GM12878 (cell line): ENCODE measurements around the gene SPTSSB. TPM values are rescaled to one million over a fixed set of nuclear protein-coding genes. Genes with fewer than 3 reads are reported as not detected.

Experiments
- ATAC-seq: fragments of 200-7000 bp; cut with Tn5 transposase; 3 replicates; pipeline ENCODE4 v1.9.1; 2020; ENCODE audit warnings: mild to moderate bottlenecking, moderate library complexity
- BruUV-seq: library from RNA; stranded (reverse); fragments of 400-500 nt; replicated peaks from 2 replicates; lab custom pipeline; 2021; lab: Mats Ljungman, UMichigan
- CTCF ChIA-PET: fragments of 300-600 bp; sonication (Branson Sonifier 250); formaldehyde crosslinking; extraction: SDS; loops from one replicate; lab custom pipeline; 2021; ENCODE audit warnings: inconsistent platforms; lab: Yijun Ruan, JAX
- POLR2A ChIA-PET: fragments of 350-600 bp; formaldehyde crosslinking; extraction: SDS; loops from one replicate; lab custom pipeline; 2021; ENCODE audit warnings: inconsistent platforms; lab: Charles Lee
- RAD21 ChIA-PET: fragments of 300-600 bp; sonication (Branson Sonifier 250); formaldehyde crosslinking; loops from one replicate; lab custom pipeline; 2023; ENCODE audit warnings: antibody characterized with exemption; ENCODE audit not compliant: unreplicated experiment; lab: Charles Lee
- SMC1A ChIA-PET: fragments of 300-600 bp; sonication (Branson Sonifier 250); formaldehyde crosslinking; loops from one replicate; lab custom pipeline; 2023; ENCODE audit not compliant: unreplicated experiment, uncharacterized antibody; lab: Charles Lee
- DNase-seq: peaks from one replicate; pipeline ENCODE4 v3.0.0-alpha.2; 2011; ENCODE audit warnings: low read depth, low spot score
- FAIRE-seq: peaks from 3 replicates; lab custom pipeline; 2011; peaks lifted over from hg19 to GRCh38; lab: Jason Lieb, UNC
- H2AFZ ChIP-seq: 2 replicates; pipeline ENCODE4 v1.6.0; 2011; ENCODE audit warnings: low read depth, low read length, control low read depth; ENCODE audit not compliant: control insufficient read depth
- H3K27ac ChIP-seq: 2 replicates; pipeline ENCODE4 v1.5.1; 2011; ENCODE audit warnings: control low read depth; ENCODE audit not compliant: control insufficient read depth, insufficient read depth
- H3K27me3 ChIP-seq, 2 experiments: replicated peaks in 1 of 2; 2 replicates each; pipeline versions ENCODE4 v1.6.0 to v1.6.1; 2011; ENCODE audit warnings: low read length in 1 of 2; ENCODE audit not compliant: control insufficient read depth in 2 of 2, insufficient read depth in 2 of 2
- H3K36me3 ChIP-seq, 2 experiments: 2 replicates each; pipeline ENCODE4 v1.5.1; 2011; ENCODE audit warnings: low read length in 1 of 2; ENCODE audit not compliant: control insufficient read depth in 2 of 2, insufficient read depth in 2 of 2
- H3K4me1 ChIP-seq: 2 replicates; pipeline ENCODE4 v1.6.1; 2011; ENCODE audit warnings: mild to moderate bottlenecking, low read length, moderate library complexity, mixed read lengths; ENCODE audit not compliant: control insufficient read depth, insufficient read depth
- H3K4me2 ChIP-seq: 2 replicates; pipeline ENCODE4 v1.6.0; 2011; ENCODE audit warnings: control low read depth; ENCODE audit not compliant: control insufficient read depth, insufficient read depth
- H3K4me3 ChIP-seq: fragments of 200-600 bp; sonication (generic); 2 replicates; pipeline ENCODE4 v1.5.1; 2016
- H3K79me2 ChIP-seq: 2 replicates; pipeline ENCODE4 v1.6.0; 2011; ENCODE audit warnings: low read length; ENCODE audit not compliant: control insufficient read depth, insufficient read depth
- H3K9ac ChIP-seq: 2 replicates; pipeline ENCODE4 v1.8.0; 2011; ENCODE audit warnings: low read length, control low read depth, mixed read lengths; ENCODE audit not compliant: control insufficient read depth, insufficient read depth
- H3K9me3 ChIP-seq: replicated peaks from 3 replicates; pipeline ENCODE4 v1.5.1; 2011; ENCODE audit warnings: mild to moderate bottlenecking, low read length; ENCODE audit not compliant: control insufficient read depth, insufficient read depth
- H4K20me1 ChIP-seq: 2 replicates; pipeline ENCODE4 v1.6.0; 2011; ENCODE audit not compliant: control insufficient read depth, insufficient read depth
- CBX3 ChIP-seq: fragments of 200-600 bp; sonication (generic); IDR thresholded peaks from 2 replicates; pipeline ENCODE4 v1.6.1; 2016; ENCODE audit warnings: low read depth, borderline replicate concordance
- CBX5 ChIP-seq: sonication (generic); IDR thresholded peaks from 2 replicates; pipeline ENCODE4 v1.6.1; 2016; ENCODE audit warnings: low read depth, moderate library complexity, mild to moderate bottlenecking, inconsistent platforms
- EP300 ChIP-seq, 2 experiments: fragments of 150-350 bp in 1 of 2; IDR thresholded peaks; 2 replicates each; pipeline ENCODE4 v1.6.1; 2011 to 2012; ENCODE audit warnings: low read depth in 2 of 2, low read length in 2 of 2, borderline replicate concordance in 1 of 2, improper control_type of control experiment in 1 of 2, inconsistent platforms in 1 of 2; ENCODE audit not compliant: control insufficient read depth in 1 of 2
- ESRRA ChIP-seq: IDR thresholded peaks from 2 replicates; pipeline ENCODE4 v1.6.1; 2012; ENCODE audit warnings: mild to moderate bottlenecking, low read length, improper control_type of control experiment
- GABPA ChIP-seq: IDR thresholded peaks from 2 replicates; pipeline ENCODE4 v1.6.1; 2014; ENCODE audit warnings: antibody characterized with exemption, low read depth, mild to moderate bottlenecking, inconsistent platforms
- IKZF2 ChIP-seq, 2 experiments: fragments of 450-650 bp; IDR thresholded peaks; 2 replicates each; pipeline ENCODE4 v1.6.1; 2017; ENCODE audit warnings: mild to moderate bottlenecking in 2 of 2, moderate library complexity in 2 of 2
- MTA3 ChIP-seq: IDR thresholded peaks from 2 replicates; pipeline ENCODE4 v1.6.1; 2012; ENCODE audit warnings: low read length, inconsistent platforms, borderline replicate concordance
- PAX8 ChIP-seq: fragments of 450-650 bp; IDR thresholded peaks from 2 replicates; pipeline ENCODE4 v1.6.1; 2017; ENCODE audit warnings: mild to moderate bottlenecking, moderate library complexity
- POLR2AphosphoS2 ChIP-seq: IDR thresholded peaks from 2 replicates; pipeline ENCODE4 v1.6.1; 2011; ENCODE audit warnings: low read depth, mild to moderate bottlenecking, low read length, improper control_type of control experiment, moderate library complexity
- POU2F2 ChIP-seq: IDR thresholded peaks from 3 replicates; pipeline ENCODE4 v1.6.1; 2011; ENCODE audit warnings: low read depth, mild to moderate bottlenecking, low read length, borderline replicate concordance
- SIN3A ChIP-seq: IDR thresholded peaks from 2 replicates; pipeline ENCODE4 v1.6.1; 2012; ENCODE audit warnings: low read depth, low read length, improper control_type of control experiment
- SMARCA5 ChIP-seq: fragments of 450-650 bp; IDR thresholded peaks from 2 replicates; pipeline ENCODE4 v1.6.1; 2017; ENCODE audit warnings: mild to moderate bottlenecking
- SMC3 ChIP-seq: IDR thresholded peaks from 2 replicates; pipeline ENCODE4 v1.6.1; 2011; ENCODE audit warnings: low read length, improper control_type of control experiment, borderline replicate concordance
- ZNF687 ChIP-seq: fragments of 450-650 bp; IDR thresholded peaks from 2 replicates; pipeline ENCODE4 v1.6.1; 2017; ENCODE audit warnings: mild to moderate bottlenecking, moderate library complexity
- WGBS: methylation state at CpG from one replicate; pipeline ENCODE4 v1.1.6; 2016; ENCODE audit warnings: low lambda C conversion rate; ENCODE audit not compliant: insufficient replicate concordance, insufficient coverage; ENCODE audit errors: missing lambda C conversion rate; 5-methylcytosine and 5-hydroxymethylcytosine counted together
- in situ Hi-C: fragments of 300-500 bp; cut with MboI; formaldehyde crosslinking; loops from 9 replicates; pipeline ENCODE4 v1.14.3; 2018; ENCODE audit warnings: mixed read lengths
- intact Hi-C: fragments of 100-400 bp; cut with micrococcal nuclease; formaldehyde crosslinking; loops from one replicate; pipeline ENCODE4 v1.14.2; 2022; ENCODE audit not compliant: unreplicated experiment
- polyA plus RNA-seq, 11 experiments: library from polyadenylated mRNA; depleted of rRNA in 4 of 11; unstranded in 6 of 11; stranded (reverse) in 5 of 11; fragments of >200 nt; fragmentation: Nextera tagmentation in 4 of 11; fragmentation: Illumina TruSeq in 1 of 11; extraction: Ambion mirVana in 4 of 11; extraction: Trizol in 1 of 11; gene quantifications; 1 replicate in 1 of 11; 2 replicates in 10 of 11; pipeline versions ENCODE4 v1.2.1 to v1.2.3, GENCODE V29; 2011 to 2016; ENCODE audit warnings: inconsistent platforms in 2 of 11, missing spikeins in 2 of 11, low read depth in 1 of 11
- total RNA-seq, 4 experiments: library from RNA; depleted of rRNA in 3 of 4; stranded (reverse); fragments of >200 nt in 3 of 4; fragmentation: Illumina TruSeq in 1 of 4; extraction: Trizol in 1 of 4; gene quantifications; 2 replicates each; pipeline versions ENCODE4 v1.2.1 to v1.2.3, GENCODE V29; 2013 to 2021

SPTSSB gene
- total and polyA plus RNA-seq, 10 of the 15 experiments (the other 5 are each of a cell fraction or from before 2014, with no cell fraction given): 0.19 to 30.6 (median 0.91) TPM

GRCh38 chr3:161366094-161366493, 5.2 kb downstream of the SPTSSB start:
- intact Hi-C loops: no loop called here
- H3K9ac ChIP-seq: no peak overlapping the region
- in situ Hi-C loops: no loop called here

More at GRCh38 chr3:161366094-161366493, 5.2 kb downstream of the SPTSSB start:
- Histone ChIP-seq H3K79me2 (no peaks in the 10 kb centered on the region), H3K4me3 (no peak overlapping the region), H3K27ac (no peak overlapping the region), H4K20me1 (no peaks in the 10 kb centered on the region), H3K9me3 (no peaks in the 10 kb centered on the region), H3K36me3 (no peaks in the 10 kb centered on the region), H3K4me1 (no peaks in the 10 kb centered on the region), H3K27me3 (peaks cover 0 to 3% of the 10 kb centered on the region in 2 experiments; a peak in 1 of 4 replicates), H3K4me2 (no peak overlapping the region), H2AFZ (no peak overlapping the region)
- CTCF ChIA-PET: interaction anchor here (1.1 to 1.4 kb wide), 4 partner anchors 13 to 91 kb away, joined by 3 to 4 read pairs (median 3); no protein-coding TSS in a partner anchor
- FAIRE-seq (no peak), DNase-seq (no peak), ATAC-seq (no peak)
- POLR2A ChIA-PET: interaction anchor here (1.0 kb wide), 1 partner anchor 14 kb away, joined by 3 read pairs; no protein-coding TSS in a partner anchor
- no peak for TF ChIP-seq ESRRA
- no peak for TF ChIP-seq MTA3
- no peak for TF ChIP-seq PAX8
- TF ChIP-seq GABPA: no peak
- no peak for TF ChIP-seq POU2F2
- TF ChIP-seq POLR2AphosphoS2: no peak
- no peak for TF ChIP-seq SIN3A
- no peak for TF ChIP-seq EP300 (IDR thresholded peaks at IDR 0.05; ENCODE audit: borderline replicate concordance in 1 of 2, control insufficient read depth in 1 of 2, low read depth in 2 of 2, low read length in 2 of 2)
- TF ChIP-seq CBX3: no peak
- no peak for TF ChIP-seq IKZF2 (IDR thresholded peaks at IDR 0.05)
- TF ChIP-seq SMARCA5: no peak
- no peak for TF ChIP-seq CBX5
- TF ChIP-seq SMC3: no peak
- no peak for TF ChIP-seq ZNF687
- BruUV-seq: no TSS peak
- SMC1A ChIA-PET: interaction anchor here (1.5 to 2.9 kb wide), 2 partner anchors 16 to 28 kb away, joined by 4 to 6 read pairs; no protein-coding TSS in a partner anchor
- WGBS: 92% methylated on average over 2 of the region's 2 CpGs
- RAD21 ChIA-PET: interaction anchor here (0.9 kb wide), 1 partner anchor 91 kb away, joined by 3 read pairs; no protein-coding TSS in a partner anchor
